Measurements from ENCODE around the gene LTBP2.

LTBP2 gene

GRCh38 chr14:74637178-74637550, 25.1 kb upstream of the LTBP2 start:
- DNase-seq, result no peak

DNA sequence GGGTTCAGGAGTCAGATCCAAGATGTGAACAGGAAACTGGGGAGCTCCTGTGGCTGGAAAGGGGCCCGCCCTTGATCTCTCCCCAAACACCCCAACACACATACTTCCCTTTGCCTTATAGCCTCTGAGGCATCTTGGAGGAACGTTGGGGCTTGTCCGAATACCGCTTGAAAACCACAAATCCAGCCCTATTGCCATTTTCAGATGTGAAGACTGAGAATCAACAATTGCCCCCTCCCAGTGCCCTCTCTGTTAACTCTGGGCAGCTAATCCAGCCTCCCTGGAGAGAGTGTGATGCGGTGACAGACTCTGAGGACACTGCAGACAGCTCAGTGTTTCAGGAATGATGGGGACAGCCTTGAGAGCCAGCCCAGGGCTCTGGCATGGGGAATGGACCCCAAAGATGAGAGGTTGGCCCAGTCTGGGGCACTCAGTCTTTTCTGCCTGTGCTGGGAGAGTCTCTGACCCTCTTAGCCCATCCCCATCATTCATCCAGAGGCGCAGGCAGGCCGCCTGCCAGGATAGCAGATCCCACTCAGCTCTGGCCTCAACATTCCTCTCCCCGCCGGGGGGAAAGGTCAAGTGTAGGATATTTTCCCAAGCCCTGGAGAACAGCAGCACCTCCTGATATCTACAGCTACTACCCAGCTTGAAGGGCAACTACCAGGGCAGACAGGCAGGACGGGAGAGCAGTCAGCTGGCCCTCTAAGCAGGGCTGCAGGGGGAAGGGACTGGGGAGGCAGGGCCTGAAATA, 24.6 kb upstream of the LTBP2 start:
- DNase-seq, result no peak

GRCh38 chr14:74635847-74636246, 23.8 kb upstream of the LTBP2 start:
- DNase-seq, result no peak

DNA sequence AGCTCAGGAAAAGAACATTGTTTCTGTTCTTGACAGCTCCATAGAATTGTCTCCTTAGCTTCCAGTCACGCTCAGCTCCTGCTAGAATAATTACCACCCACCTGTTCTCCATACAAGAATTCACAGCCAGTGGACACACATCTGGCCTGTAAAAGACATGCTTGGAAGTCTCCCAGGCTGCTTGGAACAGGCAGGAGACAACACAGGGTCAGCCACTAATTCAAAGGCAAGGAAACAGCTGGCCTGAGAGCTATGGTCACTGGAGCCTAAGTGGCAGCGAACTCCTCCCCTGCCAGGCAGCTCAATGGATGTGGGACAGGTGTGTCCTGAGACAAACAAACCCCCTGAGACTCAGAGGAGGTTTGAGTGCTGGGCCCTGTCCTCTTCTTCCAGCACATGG, 22.9 kb upstream of the LTBP2 start:
- no peak for DNase-seq

DNA sequence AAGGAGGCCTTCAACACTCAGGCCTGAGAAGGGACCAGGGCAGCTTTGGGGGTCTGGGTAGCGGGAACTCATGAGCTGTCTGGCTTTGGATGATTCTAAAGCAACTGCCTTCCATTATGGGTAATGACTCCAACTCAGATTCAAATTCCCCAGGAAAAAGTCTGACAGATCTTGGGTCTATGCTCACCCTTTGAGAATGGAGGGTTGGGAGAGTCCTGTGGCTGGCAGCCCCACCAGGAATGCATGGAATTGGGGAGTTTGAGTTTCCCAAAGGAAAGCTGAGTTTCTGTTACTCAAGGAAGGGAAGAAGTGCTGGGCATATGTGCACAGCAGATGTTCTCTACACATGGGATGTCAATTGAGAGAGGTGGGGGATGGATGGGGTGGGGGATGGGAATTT, 22.4 kb upstream of the LTBP2 start:
- DNase-seq, result no peak

GRCh38 chr14:74630881-74631690, 19.0 kb upstream of the LTBP2 start:
- DNase-seq, result no peak

GRCh38 chr14:74628418-74628817, 16.4 kb upstream of the LTBP2 start:
- no peak for DNase-seq

- DNase-seq, result no peak
These were observed 15.0 kb upstream of the LTBP2 start for GRCh38 chr14:74627076-74627475.

DNA sequence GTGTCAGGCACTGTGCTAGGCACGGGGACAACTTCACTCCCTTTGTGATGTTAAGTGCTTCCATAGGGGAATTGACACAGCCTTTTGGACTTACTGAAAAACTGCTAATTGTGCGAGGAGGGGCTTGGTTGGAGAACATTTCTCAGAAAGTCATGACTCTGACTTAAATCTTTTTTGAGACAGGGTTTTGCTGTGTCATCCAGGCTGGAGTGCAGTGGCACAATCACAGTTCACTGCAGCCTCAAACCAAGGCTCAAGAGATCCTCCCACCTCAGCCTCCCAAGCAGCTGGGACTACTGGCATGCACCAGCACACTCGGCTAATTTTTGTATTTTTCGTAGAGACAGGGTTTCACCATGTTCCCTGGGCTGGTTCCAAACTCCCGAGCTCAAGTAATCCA, 10.2 kb upstream of the LTBP2 start:
- DNase-seq, result no peak

DNA sequence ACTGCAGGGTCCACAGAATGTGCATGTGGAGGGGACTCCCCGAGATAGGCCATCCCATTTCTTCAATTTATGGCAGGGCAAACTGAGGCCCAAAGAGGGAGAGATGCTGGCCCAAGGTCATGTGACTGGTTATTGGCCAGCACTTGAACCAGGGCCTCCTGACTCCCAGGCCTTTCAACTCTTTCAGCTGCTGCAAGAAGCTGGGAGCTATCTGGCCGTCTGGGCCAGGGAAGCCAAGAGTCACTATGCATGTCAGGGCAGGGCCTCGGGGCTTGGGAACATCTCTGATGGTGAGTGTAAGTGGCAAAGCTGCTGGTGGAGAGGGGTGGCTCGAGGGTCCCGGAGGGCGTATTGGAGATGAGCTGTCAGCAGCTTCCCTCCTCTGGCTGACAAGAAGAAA, 9.5 kb upstream of the LTBP2 start:
- no peak for DNase-seq

DNA sequence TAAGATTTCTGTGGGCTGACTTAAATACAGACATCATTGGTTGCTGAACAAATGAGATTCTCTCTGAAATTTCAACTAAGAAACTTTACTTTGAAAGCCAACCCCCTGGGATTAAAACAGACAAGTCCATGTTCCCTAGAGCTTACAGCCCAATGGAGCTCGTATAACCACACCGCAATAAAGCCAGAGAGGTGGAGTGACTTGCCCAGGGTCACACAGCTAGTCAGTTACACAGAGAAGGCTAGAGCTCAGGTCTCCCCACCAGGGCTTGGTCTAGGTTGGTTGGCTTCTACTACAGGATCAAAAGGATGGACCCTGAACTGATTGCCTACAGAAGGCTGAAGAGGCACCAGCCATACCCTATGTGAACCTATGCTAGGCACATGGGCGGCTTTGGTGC, 8.9 kb upstream of the LTBP2 start:
- DNase-seq, result no peak

GRCh38 chr14:74620497-74620921, 8.5 kb upstream of the LTBP2 start:
- DNase-seq, result no peak

DNA sequence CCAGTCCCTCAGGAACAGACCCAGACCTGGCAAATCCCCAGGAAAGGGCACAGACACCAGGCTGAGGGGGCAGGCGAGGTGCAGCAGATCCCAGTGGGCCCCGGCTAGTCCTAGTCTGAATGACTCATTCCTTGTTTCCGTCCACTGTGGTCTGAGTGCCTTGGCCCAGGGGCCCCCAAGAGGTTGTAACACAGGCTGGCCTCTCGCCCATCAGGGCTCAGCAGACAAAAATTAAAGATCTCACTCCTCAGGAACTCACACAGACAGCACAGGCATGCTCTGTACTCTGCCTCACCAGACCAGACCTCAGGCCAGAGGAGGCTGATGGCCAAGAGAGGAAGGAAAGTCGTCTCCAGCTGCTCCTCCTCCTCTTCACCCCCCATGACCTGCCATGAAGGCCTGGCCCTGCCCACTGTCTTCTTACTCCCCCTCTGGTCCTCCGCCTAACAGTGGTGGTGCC, 7.7 kb upstream of the LTBP2 start:
- DNase-seq, result no peak

DNA sequence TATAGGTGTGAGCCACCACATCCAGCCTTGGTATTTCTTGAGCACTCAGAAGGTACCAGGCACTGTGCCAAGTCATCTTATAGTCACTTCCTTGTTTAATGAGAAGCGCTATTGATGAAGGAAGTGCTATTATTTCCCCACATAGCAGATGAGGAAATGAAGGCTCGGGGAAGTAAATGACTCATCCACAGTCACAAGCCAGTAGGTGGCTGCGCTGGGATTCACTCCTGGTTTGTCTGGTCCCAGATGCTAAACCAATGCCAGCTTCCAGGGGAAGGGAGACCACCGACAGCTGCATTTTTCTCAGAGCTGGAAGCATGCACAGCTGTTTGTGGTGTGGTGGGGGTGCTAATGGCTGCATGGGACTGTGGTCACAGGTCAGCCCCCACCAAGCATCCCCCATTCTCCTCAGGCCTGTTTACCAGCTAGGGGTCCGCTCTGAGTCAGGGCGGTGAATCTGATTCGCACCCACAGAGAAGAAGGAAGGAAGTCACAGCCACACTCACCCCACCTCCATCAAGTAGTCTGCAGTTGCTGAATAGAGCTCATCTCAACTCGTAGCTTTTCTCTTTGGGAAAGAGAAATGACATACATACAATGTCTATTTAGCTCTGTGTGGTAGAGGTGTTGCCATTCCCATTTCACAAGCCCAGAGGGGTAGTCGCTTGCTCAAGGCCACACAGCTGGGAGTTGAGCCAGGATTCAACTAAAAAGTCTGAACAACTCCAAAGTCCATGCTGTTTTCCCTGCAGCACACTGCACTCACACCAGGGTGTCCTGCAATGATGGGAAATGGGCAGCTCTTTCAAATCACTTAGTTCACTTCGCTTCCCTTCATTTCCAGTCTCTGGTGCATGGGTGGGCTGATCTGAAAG, 6.3 kb upstream of the LTBP2 start:
- DNase-seq, result no peak

- no peak for DNase-seq
These were observed 5.1 kb upstream of the LTBP2 start for GRCh38 chr14:74616996-74617700.

DNA sequence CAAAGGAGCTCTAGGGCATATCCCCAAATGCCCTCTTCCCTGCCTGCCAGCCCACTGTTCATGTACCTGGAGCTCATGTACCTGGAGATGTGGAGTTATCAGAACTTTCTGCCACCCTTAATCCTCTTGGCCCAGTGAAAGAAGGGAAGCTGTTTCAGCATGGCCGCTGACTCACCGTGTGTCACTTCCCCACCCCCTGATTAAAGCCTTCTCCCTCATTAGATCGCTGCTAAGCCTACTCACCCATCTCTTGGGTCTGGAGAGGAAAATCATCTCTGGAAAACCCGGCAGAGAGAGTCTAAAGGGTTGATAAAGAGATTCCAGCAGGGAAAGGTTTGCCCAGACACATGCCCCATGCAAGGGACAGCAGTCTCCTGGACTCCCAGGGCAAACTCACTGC, 4.5 kb upstream of the LTBP2 start:
- no peak for DNase-seq

DNA sequence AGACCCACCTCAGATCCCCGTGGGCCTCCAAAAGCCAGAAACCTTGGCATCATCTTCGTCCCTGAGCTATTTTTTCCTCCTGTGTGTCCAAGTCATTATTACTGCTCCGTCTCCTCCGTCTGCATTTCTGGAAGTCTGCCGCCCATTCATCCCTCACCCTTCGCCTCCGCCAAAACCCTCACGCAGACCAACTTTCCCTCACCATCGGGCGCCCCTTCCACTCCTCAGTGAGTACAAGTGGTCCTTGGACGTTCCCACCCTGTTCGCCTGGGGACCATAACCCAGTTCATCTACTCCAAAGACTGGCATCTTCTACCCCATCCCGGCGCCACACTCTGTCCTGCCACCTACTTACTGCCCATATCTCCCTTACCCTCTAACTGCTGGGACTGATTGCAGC, 3.7 kb upstream of the LTBP2 start:
- no peak for DNase-seq

GRCh38 chr14:74614508-74615495, 2.8 kb upstream of the LTBP2 start:
- DNase-seq, result no peak

DNA sequence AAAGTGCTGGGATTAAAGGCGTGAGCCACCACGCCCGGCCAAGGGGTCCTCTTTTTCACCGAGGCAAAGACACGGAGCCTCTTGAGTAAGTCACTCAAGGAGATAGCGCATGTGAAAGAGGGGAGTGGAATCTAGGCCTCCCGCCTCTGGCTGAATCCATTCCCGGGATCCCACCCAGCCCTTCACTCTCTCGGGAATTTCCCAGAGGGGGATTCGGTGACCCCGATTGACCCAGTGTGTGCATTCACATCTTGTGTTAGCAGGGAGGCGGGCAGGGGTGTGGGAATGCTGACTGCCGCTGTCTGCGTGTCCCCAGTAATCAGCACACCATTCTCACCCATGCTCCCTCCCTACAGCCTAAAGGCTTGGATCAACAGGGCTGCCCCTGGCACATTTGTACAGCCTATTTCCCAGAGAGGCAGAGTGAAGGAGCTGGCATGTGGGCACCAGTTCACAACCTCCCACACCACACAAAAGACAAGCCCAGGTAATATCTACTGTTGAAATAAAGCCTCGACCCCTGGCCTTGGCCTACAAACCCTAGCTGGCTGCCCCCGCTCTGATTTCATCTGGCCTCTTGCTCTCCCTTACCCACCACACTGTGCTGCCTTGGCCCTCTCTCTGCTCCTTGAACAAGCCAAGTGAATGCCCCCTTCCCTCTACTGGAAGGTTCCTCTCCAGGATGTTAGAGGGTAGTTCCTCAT, 1.3 kb upstream of the LTBP2 start:
- DNase-seq, result no peak

DNA sequence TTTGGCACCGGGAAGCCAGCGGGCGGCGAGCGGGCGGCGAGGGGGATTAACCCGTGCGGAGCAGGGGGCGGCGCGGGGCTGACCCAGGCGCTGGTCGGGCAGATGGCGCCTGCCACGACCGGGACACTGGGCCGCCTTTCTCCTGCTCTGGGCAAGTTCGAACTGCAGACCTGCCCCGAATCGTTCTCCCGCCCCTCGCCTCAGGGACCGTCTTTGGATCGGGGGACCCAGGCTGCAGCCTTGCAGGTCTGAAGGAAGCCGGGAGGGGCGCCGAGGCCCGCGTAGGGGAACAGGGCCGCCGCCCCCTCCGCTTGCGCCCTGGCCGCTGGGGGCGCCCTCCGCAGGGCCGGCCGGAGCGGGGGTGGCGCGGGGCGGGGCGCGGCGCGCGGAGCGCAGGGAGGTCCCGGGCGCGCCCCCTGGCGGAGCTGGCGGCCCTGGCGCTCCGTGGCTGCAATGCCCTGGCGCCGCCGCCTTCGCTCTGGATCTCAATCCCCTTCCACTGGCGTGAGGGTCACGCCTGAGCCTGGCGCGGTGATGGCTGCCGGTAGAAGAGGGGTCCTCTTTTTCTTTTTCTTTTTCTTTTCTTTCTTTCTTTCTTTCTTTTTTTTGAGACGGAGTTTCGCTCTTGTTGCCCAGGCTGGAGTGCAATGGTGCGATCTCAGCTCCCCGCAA, 449 bp upstream of the LTBP2 start:
- DNase-seq, result peak; percentile 72
